ENCODE results near the gene XBP1.
"Not testable (repeated sequence)": the region's sequence is repeated elsewhere in the genome, so short reads cannot be mapped to it uniquely, and the experiment has no call there.

Gene XBP1

DNA sequence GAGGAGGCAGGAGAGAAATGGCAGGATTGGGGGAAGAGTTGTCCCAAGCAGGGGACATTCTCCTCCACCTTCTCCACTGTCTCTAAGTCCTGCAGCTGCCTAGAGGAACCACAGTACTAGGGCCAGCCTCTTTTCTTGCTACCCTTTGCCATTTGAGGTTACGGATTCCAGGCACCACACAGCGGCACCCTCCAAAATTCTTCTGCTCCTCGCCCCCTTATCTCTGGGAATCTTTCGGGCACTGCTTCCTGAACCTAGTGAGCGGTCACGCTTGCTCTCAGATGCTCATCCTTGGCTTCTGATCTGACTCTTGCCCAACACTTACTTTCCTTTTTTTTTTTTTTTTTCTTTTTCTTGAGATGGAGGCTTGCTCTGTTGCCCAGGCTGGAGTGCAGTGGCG is 26.6 kb upstream of the XBP1 start:
- DNase-seq (ENCODE audit: low read depth), result no peak
- TF ChIP-seq, protein P1, sequence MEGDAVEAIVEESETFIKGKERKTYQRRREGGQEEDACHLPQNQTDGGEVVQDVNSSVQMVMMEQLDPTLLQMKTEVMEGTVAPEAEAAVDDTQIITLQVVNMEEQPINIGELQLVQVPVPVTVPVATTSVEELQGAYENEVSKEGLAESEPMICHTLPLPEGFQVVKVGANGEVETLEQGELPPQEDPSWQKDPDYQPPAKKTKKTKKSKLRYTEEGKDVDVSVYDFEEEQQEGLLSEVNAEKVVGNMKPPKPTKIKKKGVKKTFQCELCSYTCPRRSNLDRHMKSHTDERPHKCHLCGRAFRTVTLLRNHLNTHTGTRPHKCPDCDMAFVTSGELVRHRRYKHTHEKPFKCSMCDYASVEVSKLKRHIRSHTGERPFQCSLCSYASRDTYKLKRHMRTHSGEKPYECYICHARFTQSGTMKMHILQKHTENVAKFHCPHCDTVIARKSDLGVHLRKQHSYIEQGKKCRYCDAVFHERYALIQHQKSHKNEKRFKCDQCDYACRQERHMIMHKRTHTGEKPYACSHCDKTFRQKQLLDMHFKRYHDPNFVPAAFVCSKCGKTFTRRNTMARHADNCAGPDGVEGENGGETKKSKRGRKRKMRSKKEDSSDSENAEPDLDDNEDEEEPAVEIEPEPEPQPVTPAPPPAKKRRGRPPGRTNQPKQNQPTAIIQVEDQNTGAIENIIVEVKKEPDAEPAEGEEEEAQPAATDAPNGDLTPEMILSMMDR (conservative IDR thresholded peaks at IDR 0.05; ENCODE audit: control insufficient read depth, insufficient read depth, low read depth, low read length), result no peak
- no peak overlapping the region for H3K4me3 ChIP-seq (ENCODE audit: control insufficient read depth, low read depth, low read length)

DNA sequence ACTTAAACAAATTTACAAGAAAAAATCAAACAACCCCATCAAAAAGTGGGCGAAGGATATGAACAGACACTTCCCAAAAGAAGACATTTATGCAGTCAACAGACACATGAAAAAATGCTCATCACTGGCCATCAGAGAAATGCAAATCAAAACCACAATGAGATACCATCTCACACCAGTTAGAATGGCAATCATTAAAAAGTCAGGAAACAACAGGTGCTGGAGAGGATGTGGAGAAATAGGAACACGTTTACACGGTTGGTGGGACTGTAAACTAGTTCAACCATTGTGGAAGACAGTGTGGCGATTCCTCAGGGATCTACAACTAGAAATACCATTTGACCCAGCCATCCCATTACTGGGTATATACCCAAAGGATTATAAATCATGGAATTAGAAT is 26.1 kb upstream of the XBP1 start:
- DNase-seq (ENCODE audit: low read depth); H3K4me3 ChIP-seq (ENCODE audit: control insufficient read depth, low read depth, low read length): not testable (repeated sequence)

DNA sequence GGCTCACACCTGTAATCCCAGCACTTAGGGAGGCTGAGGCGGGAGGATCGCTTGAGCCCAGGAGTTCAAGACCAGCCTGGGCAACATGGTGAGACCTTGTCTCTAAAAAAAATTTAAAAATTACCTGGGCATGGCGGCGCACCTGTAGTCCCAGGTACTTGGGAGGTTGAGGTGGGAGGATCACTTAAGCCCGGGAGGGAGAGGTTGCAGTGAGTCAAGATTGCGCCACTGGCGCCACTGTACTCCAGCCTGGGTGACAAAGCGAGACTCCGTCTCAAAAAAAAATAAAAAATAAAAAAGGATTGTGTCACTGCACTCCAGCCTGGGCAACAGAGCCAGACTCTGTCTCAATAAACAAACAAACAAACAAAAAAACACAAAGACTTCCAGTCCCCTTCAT is 24.1 kb upstream of the XBP1 start:
- H3K4me3 ChIP-seq (ENCODE audit: control insufficient read depth, low read depth, low read length); DNase-seq (ENCODE audit: low read depth): not testable (repeated sequence)

DNA sequence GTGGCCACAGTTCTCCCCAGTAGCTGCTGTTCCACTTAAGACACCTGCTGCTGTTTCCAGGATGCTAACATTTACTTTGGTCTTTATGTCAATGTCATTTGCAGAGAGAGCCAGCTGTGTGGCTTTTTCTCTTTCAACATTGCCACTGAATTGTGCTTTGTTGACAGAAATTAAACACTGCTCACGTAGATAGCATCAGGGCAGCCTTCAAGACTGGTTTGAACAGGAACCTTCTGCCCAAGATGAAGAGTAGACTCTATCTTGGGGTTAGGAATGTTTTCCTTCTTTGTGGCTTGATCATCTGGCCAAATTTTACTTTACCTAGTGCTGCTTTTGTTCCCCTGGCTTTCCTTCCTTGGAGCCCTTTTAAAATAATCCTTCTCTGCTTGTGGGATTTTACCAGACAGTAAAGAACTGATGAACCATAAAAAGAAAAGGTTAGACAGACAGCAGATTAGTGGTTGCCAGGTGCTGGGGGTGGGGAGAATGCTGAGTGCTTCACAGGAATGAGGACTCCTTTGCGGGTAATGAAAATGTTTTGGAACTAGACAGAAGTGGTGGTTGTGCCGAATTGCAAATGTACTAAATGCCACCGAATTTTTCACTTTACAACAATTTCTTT is 22.7 kb upstream of the XBP1 start:
- H3K4me3 ChIP-seq (ENCODE audit: control insufficient read depth, low read depth, low read length), result no peak overlapping the region
- no peak for DNase-seq (ENCODE audit: low read depth)
- TF ChIP-seq, protein P1 (conservative IDR thresholded peaks at IDR 0.05; ENCODE audit: control insufficient read depth, insufficient read depth, low read depth, low read length), result no peak

GRCh38 chr22:28821452-28821851 is 21.1 kb upstream of the XBP1 start:
- TF ChIP-seq, protein P1 (conservative IDR thresholded peaks at IDR 0.05; ENCODE audit: control insufficient read depth, insufficient read depth, low read depth, low read length), result no peak
- no peak for DNase-seq (ENCODE audit: low read depth)
- no peak overlapping the region for H3K4me3 ChIP-seq (ENCODE audit: control insufficient read depth, low read depth, low read length)

DNA sequence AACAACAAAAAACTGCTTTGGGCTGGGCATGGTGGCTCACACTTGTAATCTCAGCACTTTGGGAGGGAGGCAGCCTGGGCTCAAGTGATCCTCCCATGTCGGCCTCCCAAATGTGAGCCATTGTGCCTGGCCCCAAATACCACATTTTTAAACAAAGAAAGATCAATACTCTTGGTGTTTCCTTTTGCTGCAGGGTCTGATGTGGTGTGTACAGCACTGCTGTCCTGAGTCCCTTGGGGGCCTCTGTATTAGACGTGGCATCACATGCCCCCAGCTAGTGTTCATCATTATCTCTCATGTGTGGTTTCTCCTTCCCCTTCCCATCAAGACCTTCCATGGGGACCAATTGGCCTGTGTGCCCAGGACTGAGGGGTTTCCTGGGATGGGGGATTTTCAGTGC is 20.5 kb upstream of the XBP1 start:
- H3K4me3 ChIP-seq (ENCODE audit: control insufficient read depth, low read depth, low read length), result no peak overlapping the region
- TF ChIP-seq, protein P1 (conservative IDR thresholded peaks at IDR 0.05; ENCODE audit: control insufficient read depth, insufficient read depth, low read depth, low read length), result no peak
- DNase-seq (ENCODE audit: low read depth), result no peak

GRCh38 chr22:28819253-28820096 is 19.1 kb upstream of the XBP1 start:
- TF ChIP-seq, protein P1 (conservative IDR thresholded peaks at IDR 0.05; ENCODE audit: control insufficient read depth, insufficient read depth, low read depth, low read length), result no peak
- no peak for DNase-seq (ENCODE audit: low read depth)

More at GRCh38 chr22:28819253-28820096, 19.1 kb upstream of the XBP1 start:
- no peak overlapping the region for H3K4me3 ChIP-seq (ENCODE audit: control insufficient read depth, low read depth, low read length)

Data from fibroblast of mammary gland (primary cell).